Stomach smooth muscle (tissue), 2 donors: ENCODE results near the gene POU3F1.
A peak's percentile ranks its signal among the peaks of the same experiment; 100 is the strongest.

ENCODE experiments used
- H3K27ac ChIP-seq: one replicate; pipeline ENCODE4 v1.7.0; 2013; ENCODE audit warnings: mild to moderate bottlenecking, low read length, inconsistent platforms
- H3K27me3 ChIP-seq, 2 donors: one replicate each; pipeline ENCODE4 v1.7.0; 2013; ENCODE audit warnings: low read length in 2 of 2; ENCODE audit not compliant: insufficient read depth in 2 of 2, control insufficient read depth in 1 of 2
- H3K36me3 ChIP-seq, 2 donors: one replicate each; pipeline ENCODE4 v1.7.0; 2013; ENCODE audit warnings: low read length in 2 of 2; ENCODE audit not compliant: control insufficient read depth in 2 of 2, insufficient read depth in 2 of 2
- H3K4me1 ChIP-seq: one replicate; pipeline ENCODE4 v1.7.0; 2013; ENCODE audit warnings: low read length; ENCODE audit not compliant: control insufficient read depth, insufficient read depth
- H3K4me3 ChIP-seq, 2 donors: one replicate each; pipeline ENCODE4 v1.7.0; 2013; ENCODE audit warnings: low read length in 2 of 2
- H3K9ac ChIP-seq, 2 donors: one replicate each; pipeline ENCODE4 v1.7.0; 2013; ENCODE audit warnings: low read length in 2 of 2, mild to moderate bottlenecking in 1 of 2
- H3K9me3 ChIP-seq, 2 donors: one replicate each; pipeline ENCODE4 v1.7.0; 2013; ENCODE audit warnings: low read length in 2 of 2; ENCODE audit not compliant: control insufficient read depth in 2 of 2
- donor health status: healthy.
- donor health status: Pancreatic carcinoma.

The POU3F1 gene

DNA sequence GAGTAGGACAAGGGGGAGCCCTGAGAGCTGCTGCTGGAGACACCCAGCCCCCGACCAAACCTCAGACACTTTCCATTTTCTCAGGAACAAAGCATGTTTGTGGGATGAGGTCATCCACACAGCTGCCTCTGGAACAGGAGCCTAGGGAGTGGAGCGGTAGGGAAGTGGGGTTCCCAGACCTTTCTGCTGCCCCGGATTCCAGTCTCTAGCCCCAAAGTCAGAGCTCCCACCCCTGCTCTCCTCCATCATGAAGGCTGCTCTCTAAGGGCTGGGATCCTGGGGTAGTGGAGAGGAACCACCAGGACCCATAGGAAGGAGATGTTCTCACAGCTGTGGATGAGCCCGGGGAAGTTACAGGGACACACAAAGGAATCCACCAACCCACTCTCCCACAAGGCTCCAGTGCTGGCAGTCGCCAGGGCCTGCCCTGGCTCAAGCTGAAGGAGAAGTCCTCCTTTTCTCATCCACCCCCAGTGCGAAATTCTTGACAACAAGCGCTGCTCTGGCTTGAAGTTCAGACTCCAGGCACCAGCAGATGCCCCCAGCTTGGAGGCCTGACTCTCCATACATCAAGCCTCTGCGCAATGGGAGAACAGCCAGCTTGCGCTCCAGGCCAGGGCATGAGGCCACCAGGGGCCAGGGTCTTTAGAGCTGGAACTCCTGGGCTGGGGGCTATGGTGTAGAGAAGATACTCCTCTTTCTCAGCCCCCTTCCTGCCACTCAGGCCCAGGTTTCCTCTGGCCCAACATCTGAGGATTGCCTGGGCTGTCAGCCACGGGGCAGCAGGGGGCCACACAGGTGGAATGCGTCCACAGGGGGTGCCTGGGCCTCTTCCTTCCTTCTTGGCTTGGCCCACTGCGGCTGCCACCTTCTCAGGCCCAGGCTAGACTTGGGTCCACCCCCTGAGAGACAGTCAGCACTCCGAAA, 45.8 kb downstream of the POU3F1 start:
- peak overlapping the region; percentile 24 to 68 for H3K9ac ChIP-seq
- peak overlapping the region in 1 of 2 donors; percentile 55 for H3K4me3 ChIP-seq
- H3K27me3 ChIP-seq, result no peaks in the 10 kb centered on the region
- H3K4me1 ChIP-seq, result peaks cover 76% of the 10 kb centered on the region
- peak overlapping the region; percentile 88 for H3K27ac ChIP-seq
- H3K9me3 ChIP-seq, result no peaks in the 10 kb centered on the region
- peaks cover 8 to 11% of the 10 kb centered on the region in 2 donors for H3K36me3 ChIP-seq

DNA sequence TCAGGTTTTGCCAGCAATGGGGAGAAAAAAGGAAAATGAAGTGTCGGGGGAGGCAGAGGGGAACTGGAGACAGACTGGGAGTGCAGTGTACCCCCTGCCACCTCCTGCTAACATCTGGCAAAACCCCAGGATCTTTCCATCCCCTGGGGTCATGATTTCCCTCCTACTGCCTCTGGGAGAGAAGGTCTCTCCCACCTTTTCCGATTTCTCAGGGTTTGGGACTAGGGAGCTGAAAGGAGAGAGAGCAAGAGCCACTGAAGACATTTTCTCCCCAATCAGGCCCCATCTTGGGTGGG, 46.4 kb downstream of the POU3F1 start:
- Histone ChIP-seq H3K9ac (peak overlapping the region; percentile 24 to 68), H3K9me3 (no peaks in the 10 kb centered on the region), H3K4me3 (peak overlapping the region in 1 of 2 donors; percentile 55), H3K27ac (peak overlapping the region; percentile 88), H3K36me3 (peaks cover 8 to 11% of the 10 kb centered on the region in 2 donors), H3K27me3 (no peaks in the 10 kb centered on the region), H3K4me1 (peaks cover 77% of the 10 kb centered on the region)

DNA sequence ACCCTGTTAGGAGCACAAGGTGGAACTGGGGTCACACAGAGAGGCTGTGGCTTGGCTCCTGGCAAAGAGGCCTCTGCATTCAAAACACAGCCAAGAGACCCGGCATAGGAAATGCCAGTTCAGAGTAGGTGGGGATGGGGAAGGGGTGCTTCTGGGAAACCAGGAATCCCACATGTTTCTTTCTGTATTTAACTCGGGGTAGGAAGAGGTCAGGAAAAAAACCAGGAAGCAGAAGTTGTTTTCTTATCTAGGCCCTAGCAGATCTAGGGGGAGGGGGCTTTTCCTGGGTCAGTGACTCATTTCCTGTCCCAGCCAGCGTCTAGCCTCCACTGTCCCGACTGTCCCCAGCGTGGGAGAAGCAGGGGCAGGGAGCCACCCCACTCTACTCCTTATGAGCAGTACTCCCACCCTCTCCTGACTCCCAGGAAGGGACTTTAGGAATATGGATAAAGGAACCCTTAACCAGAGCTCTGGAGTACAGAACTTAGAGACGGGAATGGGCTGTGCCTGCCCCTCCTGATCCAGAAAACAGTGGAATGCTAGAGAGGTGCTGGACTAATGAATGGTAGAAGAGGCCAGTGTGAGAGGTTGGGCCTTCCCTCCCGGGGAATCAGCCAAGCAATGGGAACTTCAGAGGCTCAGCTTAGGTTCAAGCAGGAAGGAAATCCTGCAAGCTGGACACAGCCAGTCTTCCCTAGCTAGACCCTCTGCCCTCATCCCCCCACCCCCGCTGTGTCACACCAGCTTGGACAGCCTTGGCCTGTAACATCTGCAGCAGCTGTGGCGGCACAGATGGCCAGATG, 47.0 kb downstream of the POU3F1 start:
- H3K4me1 ChIP-seq, result peaks cover 81% of the 10 kb centered on the region
- peak overlapping the region; percentile 24 to 68 for H3K9ac ChIP-seq

DNA sequence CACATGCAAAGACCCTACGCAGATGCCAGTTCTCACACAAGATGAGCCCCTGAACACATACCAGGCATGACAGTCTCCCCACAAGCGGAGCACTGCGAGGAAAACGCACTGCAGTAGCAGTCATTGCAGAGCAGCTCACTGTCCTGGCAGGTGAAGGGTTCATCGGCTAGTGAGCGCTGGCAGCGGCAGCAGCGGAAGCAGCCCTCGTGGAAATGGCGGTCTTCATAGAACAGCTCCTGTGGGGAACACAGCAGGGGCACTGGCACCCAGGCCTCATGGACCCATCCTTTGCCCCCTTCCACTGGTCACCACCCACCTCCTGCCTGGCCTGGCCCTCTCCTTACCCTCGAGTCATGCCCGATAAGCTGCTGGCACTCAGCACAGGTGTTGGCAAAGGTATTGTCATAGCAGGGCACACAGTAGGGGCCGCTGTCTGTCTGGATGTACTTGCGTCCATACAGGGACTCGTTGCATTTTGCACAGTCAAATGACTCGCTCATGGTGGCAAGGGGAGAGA, 47.6 kb downstream of the POU3F1 start:
- H3K27ac ChIP-seq, result peak overlapping the region; percentile 88
- no peaks in the 10 kb centered on the region for H3K9me3 ChIP-seq
- no peak overlapping the region for H3K4me3 ChIP-seq
- H3K4me1 ChIP-seq, result peaks cover 76% of the 10 kb centered on the region
- no peaks in the 10 kb centered on the region for H3K27me3 ChIP-seq
- peak overlapping the region; percentile 21 to 24 for H3K9ac ChIP-seq
- H3K36me3 ChIP-seq, result peaks cover 8 to 11% of the 10 kb centered on the region in 2 donors

More for the DNA sequence above, 47.0 kb downstream of the POU3F1 start:
- H3K9me3 ChIP-seq, result no peaks in the 10 kb centered on the region
- peak overlapping the region in 1 of 2 donors; percentile 55 for H3K4me3 ChIP-seq
- peaks cover 8 to 11% of the 10 kb centered on the region in 2 donors for H3K36me3 ChIP-seq
- peak overlapping the region; percentile 88 for H3K27ac ChIP-seq
- H3K27me3 ChIP-seq, result no peaks in the 10 kb centered on the region

DNA sequence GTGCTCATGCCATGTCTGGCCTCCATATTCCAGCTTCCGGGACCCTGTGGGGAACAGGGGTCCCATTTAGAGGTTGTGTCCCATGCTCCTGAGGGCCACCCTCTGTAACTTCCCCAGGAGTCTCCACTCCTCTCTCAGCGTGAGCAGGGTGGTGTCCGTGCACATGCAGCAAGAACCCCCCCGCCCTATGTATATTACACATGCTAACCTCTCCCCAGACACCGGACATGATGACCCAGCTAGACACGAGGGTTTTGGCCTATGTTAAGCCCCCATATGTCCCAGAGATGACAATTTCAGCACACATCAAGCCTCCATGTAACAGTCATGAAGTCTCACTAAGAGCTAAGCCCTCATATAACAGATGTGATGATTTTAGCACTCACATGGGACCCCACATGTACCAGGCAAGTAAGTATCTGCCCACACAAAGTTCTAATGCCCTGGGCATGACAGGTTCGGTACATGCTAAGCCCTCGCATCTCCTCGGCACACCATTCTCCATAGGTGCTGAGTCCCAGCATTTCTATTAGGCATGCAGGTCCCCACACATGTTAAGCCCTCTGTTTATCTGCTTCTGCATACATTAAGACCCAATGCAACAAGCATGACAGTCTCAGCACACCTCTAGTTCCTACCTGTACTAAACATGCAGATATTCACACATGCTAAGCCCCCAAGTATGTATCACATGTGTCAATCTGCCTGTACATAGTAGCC, 48.3 kb downstream of the POU3F1 start:
- Histone ChIP-seq H3K36me3 (peaks cover 8 to 11% of the 10 kb centered on the region in 2 donors), H3K4me1 (peaks cover 69% of the 10 kb centered on the region)

DNA sequence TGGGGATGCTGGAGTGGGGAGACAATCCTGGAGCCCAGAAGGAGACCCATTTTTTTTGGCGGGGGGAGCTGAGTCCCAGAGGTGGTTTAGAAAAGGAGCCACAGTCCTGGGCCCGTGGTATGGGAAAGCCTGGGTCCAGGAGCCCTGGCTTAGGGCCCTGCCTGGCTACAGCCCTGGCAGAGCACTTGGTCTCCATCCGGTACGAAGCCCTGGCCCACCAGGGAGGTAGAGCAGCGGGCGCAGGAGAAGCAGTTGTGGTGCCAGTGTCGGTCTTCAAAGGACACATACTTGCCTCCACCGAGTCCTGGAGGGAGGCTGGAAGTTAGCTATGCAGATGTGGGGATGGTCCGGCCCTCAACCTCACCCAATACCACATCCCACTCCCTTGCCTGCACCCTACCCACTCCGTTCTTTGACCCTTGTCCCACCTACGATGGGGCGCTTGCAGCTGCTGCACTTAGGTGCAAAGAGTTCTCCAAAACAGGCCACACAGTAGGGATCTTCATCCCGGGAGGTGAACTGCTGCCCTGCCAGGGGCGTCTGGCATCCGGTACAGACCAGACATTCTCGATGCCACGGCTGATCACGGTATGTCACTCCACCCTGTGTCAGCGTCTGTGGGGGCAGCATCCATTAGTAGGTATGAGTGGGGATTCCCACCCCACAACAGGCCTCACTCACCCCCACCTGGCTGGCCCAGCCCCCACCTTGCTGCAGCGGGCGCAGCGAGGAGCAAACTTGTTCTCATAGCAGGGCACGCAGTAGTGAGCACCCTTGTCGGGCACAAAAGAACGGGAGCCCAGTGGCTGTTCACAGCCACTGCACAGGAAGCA, 49.1 kb downstream of the POU3F1 start:
- H3K27me3 ChIP-seq, result no peaks in the 10 kb centered on the region
- no peak overlapping the region for H3K4me3 ChIP-seq
- H3K9me3 ChIP-seq, result no peaks in the 10 kb centered on the region
- peak overlapping the region in 1 of 2 donors; percentile 84 for H3K9ac ChIP-seq
- peak overlapping the region; percentile 92 for H3K27ac ChIP-seq
- peaks cover 8 to 11% of the 10 kb centered on the region in 2 donors for H3K36me3 ChIP-seq
- H3K4me1 ChIP-seq, result peaks cover 65% of the 10 kb centered on the region

More for the DNA sequence above, 48.3 kb downstream of the POU3F1 start:
- no peaks in the 10 kb centered on the region for H3K9me3 ChIP-seq
- H3K27ac ChIP-seq, result peak overlapping the region; percentile 92
- no peak overlapping the region for H3K4me3 ChIP-seq
- no peak overlapping the region for H3K9ac ChIP-seq
- H3K27me3 ChIP-seq, result no peaks in the 10 kb centered on the region

DNA sequence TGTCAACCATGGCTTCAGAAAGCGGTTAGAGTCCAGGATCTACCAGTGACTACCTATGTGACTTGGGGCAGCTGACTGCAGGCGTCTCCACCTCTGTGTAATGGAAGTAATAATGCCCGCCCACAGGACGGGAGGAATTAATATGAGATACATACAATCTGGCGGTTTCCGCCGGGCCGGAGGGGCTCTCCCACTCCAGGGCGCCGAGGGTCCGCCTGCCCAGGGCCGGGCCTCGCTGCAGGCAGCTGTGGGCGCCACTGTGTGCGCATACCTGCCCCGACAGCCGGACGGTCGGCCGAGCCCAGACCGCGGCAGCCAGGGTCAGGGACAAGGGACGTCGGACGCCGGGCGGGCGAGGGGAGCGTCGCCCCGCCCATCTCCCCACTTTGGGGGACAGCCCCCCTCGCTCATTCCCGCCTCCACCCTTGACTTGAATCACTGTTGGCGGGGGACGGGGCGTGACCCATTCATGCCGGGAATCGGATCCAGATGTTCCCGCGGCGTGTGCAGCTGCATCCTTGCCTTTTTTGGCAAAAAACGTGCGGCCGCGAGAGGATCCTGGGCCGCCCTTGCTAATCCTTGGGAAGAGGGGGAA, 50.7 kb downstream of the POU3F1 start:
- Histone ChIP-seq H3K4me1 (peaks cover 56% of the 10 kb centered on the region), H3K9ac (peak overlapping the region; percentile 84), H3K27ac (peak overlapping the region; percentile 92), H3K4me3 (peak overlapping the region; percentile 64 to 78), H3K36me3 (peaks cover 8 to 11% of the 10 kb centered on the region in 2 donors), H3K9me3 (no peaks in the 10 kb centered on the region), H3K27me3 (no peaks in the 10 kb centered on the region)

DNA sequence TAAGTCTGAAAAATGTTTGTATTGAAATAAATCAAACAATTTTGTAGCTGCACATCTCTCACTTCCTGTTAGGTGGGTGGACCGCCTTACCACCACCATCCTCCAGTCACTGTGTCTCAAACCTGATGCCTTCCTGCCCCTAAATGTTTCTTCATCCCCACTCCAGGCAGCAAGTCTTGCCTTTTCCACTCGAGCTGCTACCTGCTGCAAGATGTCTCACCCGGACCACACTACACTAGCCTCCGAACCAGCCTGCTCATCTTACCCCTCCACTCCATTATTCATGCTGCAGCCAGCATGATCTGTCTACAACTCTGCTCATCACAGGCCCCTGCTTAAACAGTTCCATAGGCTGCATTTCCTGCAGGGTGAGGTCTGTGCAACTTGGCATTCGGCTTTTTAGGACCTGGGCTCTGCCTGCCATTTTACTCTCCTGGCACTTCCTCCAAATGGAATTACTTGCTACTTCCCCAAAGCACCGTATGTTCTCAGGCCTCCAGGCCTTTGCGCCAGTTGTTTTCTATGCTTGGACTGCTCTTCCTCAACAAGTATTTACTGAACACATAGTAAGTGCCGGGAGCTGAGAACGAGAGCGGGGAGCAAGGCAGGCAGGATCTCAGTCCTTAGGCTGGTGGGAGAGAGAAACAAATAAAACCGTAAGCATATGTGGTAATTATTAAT, 51.6 kb downstream of the POU3F1 start:
- peaks cover 52% of the 10 kb centered on the region for H3K4me1 ChIP-seq
- peak overlapping the region; percentile 92 for H3K27ac ChIP-seq
- no peaks in the 10 kb centered on the region for H3K27me3 ChIP-seq
- H3K9me3 ChIP-seq, result no peaks in the 10 kb centered on the region
- peaks cover 8 to 11% of the 10 kb centered on the region in 2 donors for H3K36me3 ChIP-seq
- H3K9ac ChIP-seq, result peak overlapping the region; percentile 84
- H3K4me3 ChIP-seq, result peak overlapping the region; percentile 23 to 78
